K562 (cell line): ENCODE data around the gene HDHD5. TPM values are rescaled to one million over a fixed set of nuclear protein-coding genes. Genes with fewer than 3 reads are reported as not detected.

Source experiments
- ATAC-seq: fragments of 200-7000 bp; cut with Tn5 transposase; 3 replicates; pipeline ENCODE4 v1.9.1; 2020; ENCODE audit warnings: moderate library complexity
- BruUV-seq: library from RNA; stranded (reverse); fragments of 400-500 nt; replicated peaks from 2 replicates; lab custom pipeline; 2021; lab: Mats Ljungman, UMichigan
- CTCF ChIA-PET: fragments of 300-600 bp; formaldehyde crosslinking; extraction: SDS; loops from one replicate; lab custom pipeline; 2021; ENCODE audit warnings: low intra/inter-chr PET ratio; lab: Yijun Ruan, JAX
- POLR2A ChIA-PET: fragments of 300-600, 350-650 bp; sonication (Branson Sonifier 250); formaldehyde crosslinking; extraction: SDS; loops from one replicate; lab custom pipeline; 2021; ENCODE audit warnings: antibody characterized with exemption, inconsistent platforms; lab: Yijun Ruan, JAX
- DNase-seq, 4 experiments: peaks; one replicate each; pipeline versions ENCODE4 v3.0.0 to v3.0.0-alpha.2; 2011 to 2018; ENCODE audit warnings: low spot score in 3 of 4, mixed read lengths in 3 of 4; ENCODE audit errors: extremely low read depth in 1 of 4
- FAIRE-seq: peaks from 2 replicates; lab custom pipeline; 2011; peaks lifted over from hg19 to GRCh38; lab: Jason Lieb, UNC
- H2AFZ ChIP-seq: 2 replicates; pipeline ENCODE4 v1.6.0; 2011; ENCODE audit warnings: low read depth, low read length, control low read depth, inconsistent platforms
- H3K27ac ChIP-seq: fragments of 200-600 bp; 3 replicates; pipeline ENCODE4 v1.8.0; 2011; ENCODE audit warnings: low read depth, mild to moderate bottlenecking, control low read depth, inconsistent platforms, low read length, moderate library complexity, mixed read lengths; ENCODE audit errors: extremely low read depth
- H3K27me3 ChIP-seq, 2 experiments: fragments of 300-600 bp in 1 of 2; 2 replicates in 1 of 2; 3 replicates in 1 of 2; pipeline versions ENCODE4 v1.6.0 to v1.8.0; 2011; ENCODE audit warnings: inconsistent platforms in 2 of 2, low read length in 2 of 2, mild to moderate bottlenecking in 1 of 2, mixed read lengths in 1 of 2, moderate library complexity in 1 of 2; ENCODE audit not compliant: control insufficient read depth in 2 of 2, insufficient read depth in 2 of 2
- H3K36me3 ChIP-seq: fragments of 300-600 bp; 3 replicates; pipeline ENCODE4 v1.8.0; 2011; ENCODE audit warnings: mild to moderate bottlenecking, low read length, inconsistent platforms; ENCODE audit not compliant: control insufficient read depth, insufficient read depth
- H3K4me1 ChIP-seq, 2 experiments: fragments of 200-600 bp in 1 of 2; replicated peaks in 1 of 2; 2 replicates in 1 of 2; 3 replicates in 1 of 2; pipeline versions ENCODE4 v1.5.1 to v1.8.0; 2011; ENCODE audit warnings: inconsistent platforms in 2 of 2, low read length in 2 of 2, mild to moderate bottlenecking in 1 of 2, mixed read lengths in 1 of 2, moderate library complexity in 1 of 2; ENCODE audit not compliant: control insufficient read depth in 2 of 2, insufficient read depth in 2 of 2
- H3K4me2 ChIP-seq: 2 replicates; pipeline ENCODE4 v1.6.1; 2011; ENCODE audit warnings: low read length, control low read depth, inconsistent platforms, mixed read lengths; ENCODE audit not compliant: insufficient read depth
- H3K4me3 ChIP-seq: fragments of 200-600 bp; sonication (generic), shearing (Covaris generic); 2 replicates; pipeline ENCODE4 v1.5.1; 2016; ENCODE audit warnings: control low read depth, inconsistent platforms
- H3K79me2 ChIP-seq: fragments of 200-600 bp; 3 replicates; pipeline ENCODE4 v1.8.0; 2011; ENCODE audit warnings: low read length, inconsistent platforms; ENCODE audit not compliant: control insufficient read depth, insufficient read depth
- H3K9ac ChIP-seq, 2 experiments: 2 replicates each; pipeline versions ENCODE4 v1.6.0 to v1.6.1; 2011; ENCODE audit warnings: low read depth in 2 of 2, low read length in 2 of 2, control low read depth in 1 of 2, inconsistent platforms in 1 of 2, mild to moderate bottlenecking in 1 of 2, mixed read lengths in 1 of 2; ENCODE audit not compliant: insufficient read depth in 1 of 2
- H3K9me1 ChIP-seq: one replicate; pipeline ENCODE4 v1.6.0; 2011; ENCODE audit warnings: inconsistent platforms, mild to moderate bottlenecking, low read length, moderate library complexity; ENCODE audit not compliant: control insufficient read depth, insufficient read depth
- H3K9me3 ChIP-seq: replicated peaks from 2 replicates; pipeline ENCODE4 v1.5.1; 2011; ENCODE audit warnings: low read depth, low read length, inconsistent platforms; ENCODE audit not compliant: control insufficient read depth, insufficient read depth
- H4K20me1 ChIP-seq: replicated peaks from 2 replicates; pipeline ENCODE4 v1.6.1; 2011; ENCODE audit warnings: low read length, inconsistent platforms, mixed read lengths; ENCODE audit not compliant: control insufficient read depth, insufficient read depth
- HEY1 ChIP-seq: fragments of 250-450 bp; sonication (Bioruptor Pico); IDR thresholded peaks from 2 replicates; pipeline ENCODE4 v1.5.0; 2020; ENCODE audit warnings: mild to moderate bottlenecking, moderate library complexity, borderline replicate concordance
- NRF1 ChIP-seq, 2 experiments: fragments of 450-650 bp; IDR thresholded peaks in 1 of 2; conservative IDR thresholded peaks in 1 of 2; 2 replicates each; pipeline ENCODE4 v1.6.1; 2014; ENCODE audit warnings: mild to moderate bottlenecking in 2 of 2
- TBP ChIP-seq: optimal IDR thresholded peaks from 2 replicates; pipeline ENCODE3; 2011; ENCODE audit warnings: low read depth, low read length, improper control_type of control experiment
- TFAM ChIP-seq: fragments of 250-450 bp; sonication (Bioruptor Pico); conservative IDR thresholded peaks from 2 replicates; pipeline ENCODE4 v1.5.0; 2021; ENCODE audit warnings: mild to moderate bottlenecking, moderate library complexity
- TFE3 ChIP-seq: fragments of 450-650 bp; formaldehyde crosslinking; IDR thresholded peaks from 2 replicates; pipeline ENCODE4 v1.4.0; 2020; ENCODE audit warnings: mild to moderate bottlenecking, mixed read lengths
- ZFP1 ChIP-seq: fragments of 450-650 bp; formaldehyde crosslinking; IDR thresholded peaks from 2 replicates; pipeline ENCODE4 v1.4.0; 2020; ENCODE audit warnings: mild to moderate bottlenecking, mixed read lengths
- ZFPM2 ChIP-seq: fragments of 250-450 bp; sonication (Bioruptor Pico); IDR thresholded peaks from 2 replicates; pipeline ENCODE4 v1.5.1; 2022; ENCODE audit warnings: mild to moderate bottlenecking
- ZNF232 ChIP-seq: sonication (generic); formaldehyde crosslinking; IDR thresholded peaks from 2 replicates; pipeline ENCODE4 v1.8.0; 2022; ENCODE audit warnings: mild to moderate bottlenecking, missing genetic modification reagents
- WGBS: fragments of 100-300 bp; shearing (Covaris generic); methylation state at CpG from one replicate; pipeline ENCODE4 v1.1.6; 2016; ENCODE audit warnings: low coverage, mixed read lengths; ENCODE audit not compliant: insufficient coverage; ENCODE audit errors: missing lambda C conversion rate; 5-methylcytosine and 5-hydroxymethylcytosine counted together
- in situ Hi-C: fragments of 300-500 bp; cut with MboI; formaldehyde crosslinking; loops from 4 replicates; pipeline ENCODE4 v1.15.0; 2018; ENCODE audit warnings: inconsistent platforms, mixed read lengths
- intact Hi-C: fragments of 100-400 bp; cut with micrococcal nuclease; formaldehyde crosslinking; loops from 2 replicates; pipeline ENCODE4 v1.14.2; 2022
- polyA plus RNA-seq, 8 experiments: library from polyadenylated mRNA; depleted of rRNA in 4 of 8; stranded (reverse) in 5 of 8; unstranded in 3 of 8; fragments of >200 nt; fragmentation: Nextera tagmentation in 2 of 8; fragmentation: Illumina TruSeq in 1 of 8; extraction: Ambion mirVana in 2 of 8; extraction: Trizol in 1 of 8; gene quantifications; 2 replicates each; pipeline versions ENCODE4 v1.2.1 to v1.2.3, GENCODE V29; 2011 to 2014; ENCODE audit warnings: inconsistent platforms in 1 of 8, missing spikeins in 1 of 8
- total RNA-seq, 7 experiments: library from RNA; depleted of rRNA in 6 of 7; stranded (reverse); fragments of >200 nt in 6 of 7; fragmentation: Illumina TruSeq in 2 of 7; extraction: Trizol in 2 of 7; gene quantifications; 2 replicates each; pipeline versions ENCODE4 v1.2.1 to v1.2.3, GENCODE V29; 2011 to 2021; ENCODE audit warnings: low replicate concordance in 1 of 7

HDHD5 gene
- total and polyA plus RNA-seq, 9 of the 15 experiments (the other 6 are each of a cell fraction or from before 2014, with no cell fraction given), result 1.6 to 36.6 (median 24.2) TPM

GRCh38 chr22:17194213-17194612 is 35.1 kb upstream of the HDHD5 start:
- peaks cover 3 to 9% of the 10 kb centered on the region in 2 experiments; a peak in 3 of 5 replicates for H3K4me1 ChIP-seq

More at GRCh38 chr22:17194213-17194612, 35.1 kb upstream of the HDHD5 start:
- no peak overlapping the region for H3K4me2 ChIP-seq
- BruUV-seq, result no TSS peak
- no peak for FAIRE-seq
- POLR2A ChIA-PET, result interaction anchor here (1.0 kb wide), 1 partner anchor 307 kb away, joined by 5 read pairs; no protein-coding TSS in a partner anchor
- H3K9ac ChIP-seq, result no peak overlapping the region
- no peaks in the 10 kb centered on the region for H3K79me2 ChIP-seq
- WGBS, result 2% methylated on average over 6 of the region's 7 CpGs
- ATAC-seq, result no peak
- H3K9me1 ChIP-seq, result no peaks in the 10 kb centered on the region
- in situ Hi-C loops (no loop called here), intact Hi-C loops (no loop called here)
- H3K36me3 ChIP-seq, result no peaks in the 10 kb centered on the region
- TF ChIP-seq HEY1 (no peak), TFAM (CRISPR knock-in tag) (no peak), NRF1 (conservative IDR thresholded peaks at IDR 0.05 in 1 of 2, IDR thresholded peaks at IDR 0.05 in 1 of 2) (peak in 1 of 2 experiments; percentile 39; a peak in 2 of 4 replicates), ZFPM2 (no peak), ZFP1 (CRISPR knock-in tag) (no peak), TFE3 (CRISPR knock-in tag) (no peak), ZNF232 (CRISPR knock-in tag) (no peak), TBP (no peak)
- H4K20me1 ChIP-seq, result peaks cover 12% of the 10 kb centered on the region; the same call in 1 of the 2 replicates
- peaks cover 23 to 62% of the 10 kb centered on the region in 2 experiments for H3K27me3 ChIP-seq
- CTCF ChIA-PET, result no interaction called here
- no peaks in the 10 kb centered on the region for H3K9me3 ChIP-seq
- peak in 1 of 4 experiments; percentile 8 for DNase-seq
- H2AFZ ChIP-seq, result no peak overlapping the region
- no peak overlapping the region for H3K4me3 ChIP-seq
- no peak overlapping the region for H3K27ac ChIP-seq
